PC-9 (cell line): Measurements from ENCODE around the gene MACROD1. TPM values are rescaled to one million over a fixed set of nuclear protein-coding genes. Genes with fewer than 3 reads are reported as not detected.

ENCODE experiments used
- BruUV-seq: library from RNA; stranded (reverse); fragments of 400-500 nt; replicated peaks from 2 replicates; lab custom pipeline; 2021; lab: Mats Ljungman, UMichigan
- CTCF ChIA-PET: fragments of 300-600 bp; sonication (Branson Sonifier 250); formaldehyde crosslinking; loops from one replicate; lab custom pipeline; 2022; ENCODE audit warnings: antibody characterized with exemption; lab: Charles Lee
- POLR2A ChIA-PET: fragments of 300-600 bp; sonication (Branson Sonifier 250); formaldehyde crosslinking; loops from one replicate; lab custom pipeline; 2022; ENCODE audit warnings: antibody characterized with exemption; ENCODE audit not compliant: unreplicated experiment; lab: Charles Lee
- DNase-seq, 2 experiments: peaks; one replicate each; pipeline versions ENCODE4 v3.0.0 to v3.0.0-alpha.2; 2015 to 2022; ENCODE audit warnings: mixed read lengths in 1 of 2
- H2AFZ ChIP-seq: fragments of 200-600 bp; sonication (generic); 2 replicates; pipeline ENCODE4 v1.8.1; 2017; ENCODE audit warnings: antibody characterized with exemption
- H3F3A ChIP-seq: fragments of 200-600 bp; sonication (generic); 2 replicates; pipeline ENCODE4 v1.8.1; 2017; ENCODE audit warnings: antibody characterized with exemption, mild to moderate bottlenecking, low read depth; ENCODE audit not compliant: insufficient read depth
- H3K27ac ChIP-seq: fragments of 200-600 bp; sonication (generic); 2 replicates; pipeline ENCODE4 v1.6.1; 2016; ENCODE audit warnings: mixed run types
- H3K27me3 ChIP-seq: fragments of 200-600 bp; sonication (generic); 2 replicates; pipeline ENCODE4 v1.6.1; 2016; ENCODE audit warnings: low read depth, mixed run types; ENCODE audit not compliant: insufficient read depth
- H3K36me3 ChIP-seq: fragments of 200-600 bp; sonication (generic); 2 replicates; pipeline ENCODE4 v1.6.1; 2016; ENCODE audit warnings: low read depth, mixed run types
- H3K4me1 ChIP-seq: fragments of 200-600 bp; sonication (generic); replicated peaks from 2 replicates; pipeline ENCODE4 v1.6.1; 2016; ENCODE audit warnings: mixed run types; ENCODE audit not compliant: insufficient read depth
- H3K4me2 ChIP-seq: fragments of 200-600 bp; sonication (generic); 2 replicates; pipeline ENCODE4 v1.6.1; 2017; ENCODE audit warnings: mixed run types
- H3K4me3 ChIP-seq: fragments of 200-600 bp; sonication (generic); 2 replicates; pipeline ENCODE4 v1.6.1; 2016; ENCODE audit warnings: mixed run types
- H3K79me2 ChIP-seq: fragments of 200-600 bp; sonication (generic); 2 replicates; pipeline ENCODE4 v1.6.1; 2017; ENCODE audit warnings: low read depth, mixed run types
- H3K9me2 ChIP-seq: fragments of 200-600 bp; sonication (generic); 2 replicates; pipeline ENCODE4 v1.8.1; 2017; ENCODE audit warnings: mild to moderate bottlenecking; ENCODE audit not compliant: insufficient read depth
- H3K9me3 ChIP-seq: fragments of 200-600 bp; sonication (generic); 2 replicates; pipeline ENCODE4 v1.8.1; 2016; ENCODE audit warnings: low read depth; ENCODE audit not compliant: insufficient read depth
- H4K20me1 ChIP-seq: fragments of 200-600 bp; sonication (generic); 2 replicates; pipeline ENCODE4 v1.8.1; 2017; ENCODE audit not compliant: insufficient read depth
- EZH2 ChIP-seq: fragments of 200-600 bp; sonication (generic); IDR thresholded peaks from 2 replicates; pipeline ENCODE4 v1.8.0; 2017; ENCODE audit warnings: antibody characterized with exemption, low read depth
- intact Hi-C: fragments of 100-400 bp; cut with micrococcal nuclease; formaldehyde crosslinking; loops from one replicate; pipeline ENCODE4 v1.10.0; 2022; ENCODE audit not compliant: unreplicated experiment
- total RNA-seq: library from RNA; stranded (reverse); gene quantifications from 2 replicates; pipeline ENCODE4 v1.2.3, GENCODE V29; 2021
- TF ChIP-seq, protein P1 (sequence below): fragments of 200-600 bp; sonication (generic); conservative IDR thresholded peaks from 2 replicates; pipeline ENCODE4 v1.6.1; 2017; ENCODE audit warnings: mixed run types, antibody characterized with exemption, mild to moderate bottlenecking, moderate library complexity

The MACROD1 gene
- total RNA-seq, 1 experiment from 2014 or later, result 41.0 TPM

DNA sequence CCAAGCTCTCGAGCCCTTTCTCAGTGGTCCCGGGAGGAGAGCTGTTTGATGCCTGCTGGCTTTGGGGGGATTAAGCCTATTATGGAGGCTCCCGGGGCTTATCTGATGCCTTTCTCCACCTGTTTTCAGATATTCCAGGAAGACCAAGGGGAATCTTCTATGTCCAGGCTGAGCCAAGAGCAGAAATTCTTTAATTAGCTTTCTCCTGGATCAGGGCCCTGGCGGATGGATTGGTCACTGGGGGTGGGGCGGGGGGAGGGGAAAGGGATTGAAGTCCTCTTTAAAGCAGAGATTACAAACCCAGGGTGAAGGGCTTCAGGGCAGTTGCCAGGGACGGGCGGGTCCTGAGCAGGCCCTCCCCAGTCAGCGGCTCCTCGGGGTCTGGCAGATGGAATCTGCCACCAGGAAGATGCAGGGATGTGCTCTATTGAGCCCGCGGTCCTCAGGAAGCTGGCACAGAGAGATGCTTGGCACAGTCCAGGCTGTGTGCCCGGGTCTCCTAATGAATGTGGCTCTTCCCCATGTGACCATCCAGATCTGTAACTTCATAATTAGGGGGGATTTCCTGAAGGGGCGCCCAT lies 33.6 kb downstream of the MACROD1 start:
- BruUV-seq, result no TSS peak
- Histone ChIP-seq H3K4me3 (no peak overlapping the region), H3F3A (no peaks in the 10 kb centered on the region), H3K9me3 (no peaks in the 10 kb centered on the region), H3K9me2 (no peaks in the 10 kb centered on the region), H3K79me2 (no peaks in the 10 kb centered on the region), H3K27me3 (no peaks in the 10 kb centered on the region), H4K20me1 (peaks cover 52% of the 10 kb centered on the region), H3K27ac (no peak overlapping the region), H3K36me3 (no peaks in the 10 kb centered on the region), H3K4me1 (no peaks in the 10 kb centered on the region), H2AFZ (no peak overlapping the region), H3K4me2 (no peak overlapping the region)
- no peak for TF ChIP-seq EZH2
- TF ChIP-seq, protein P1, sequence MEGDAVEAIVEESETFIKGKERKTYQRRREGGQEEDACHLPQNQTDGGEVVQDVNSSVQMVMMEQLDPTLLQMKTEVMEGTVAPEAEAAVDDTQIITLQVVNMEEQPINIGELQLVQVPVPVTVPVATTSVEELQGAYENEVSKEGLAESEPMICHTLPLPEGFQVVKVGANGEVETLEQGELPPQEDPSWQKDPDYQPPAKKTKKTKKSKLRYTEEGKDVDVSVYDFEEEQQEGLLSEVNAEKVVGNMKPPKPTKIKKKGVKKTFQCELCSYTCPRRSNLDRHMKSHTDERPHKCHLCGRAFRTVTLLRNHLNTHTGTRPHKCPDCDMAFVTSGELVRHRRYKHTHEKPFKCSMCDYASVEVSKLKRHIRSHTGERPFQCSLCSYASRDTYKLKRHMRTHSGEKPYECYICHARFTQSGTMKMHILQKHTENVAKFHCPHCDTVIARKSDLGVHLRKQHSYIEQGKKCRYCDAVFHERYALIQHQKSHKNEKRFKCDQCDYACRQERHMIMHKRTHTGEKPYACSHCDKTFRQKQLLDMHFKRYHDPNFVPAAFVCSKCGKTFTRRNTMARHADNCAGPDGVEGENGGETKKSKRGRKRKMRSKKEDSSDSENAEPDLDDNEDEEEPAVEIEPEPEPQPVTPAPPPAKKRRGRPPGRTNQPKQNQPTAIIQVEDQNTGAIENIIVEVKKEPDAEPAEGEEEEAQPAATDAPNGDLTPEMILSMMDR, result no peak
- POLR2A ChIA-PET, result no interaction called here
- no peak for DNase-seq
- CTCF ChIA-PET, result no interaction called here
- intact Hi-C loops, result no loop called here

DNA sequence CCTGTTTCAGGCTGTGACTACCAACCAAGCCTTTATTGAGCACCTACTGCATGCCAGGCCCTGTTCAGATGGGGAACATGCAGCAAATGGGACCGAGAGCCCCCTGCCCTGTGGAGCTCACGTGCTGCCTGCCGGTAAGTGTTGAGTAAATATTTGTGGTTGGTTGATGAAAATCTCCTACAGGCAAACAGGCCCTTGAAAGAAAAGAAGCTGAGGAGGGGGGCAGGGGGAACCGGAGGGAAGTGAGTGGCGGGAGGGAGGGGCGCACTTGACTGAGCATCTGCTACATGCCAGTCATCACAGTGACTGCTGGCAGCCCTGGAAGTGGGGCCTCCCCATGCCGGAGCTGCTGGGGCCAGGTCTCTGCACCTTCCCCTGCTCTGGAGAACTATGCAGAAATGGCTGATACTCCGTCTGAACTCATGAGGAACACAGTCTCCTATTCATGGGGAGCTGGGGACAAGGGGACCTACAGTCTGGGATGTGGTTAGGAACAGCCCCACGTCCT lies 34.2 kb downstream of the MACROD1 start:
- no peak overlapping the region for H3K4me2 ChIP-seq
- no peaks in the 10 kb centered on the region for H3K27me3 ChIP-seq
- ChIA-PET CTCF (interaction anchor here (0.6 kb wide), 1 partner anchor 866 kb away, joined by 6 read pairs; no protein-coding TSS in a partner anchor), POLR2A (interaction anchor here (0.5 kb wide), 1 partner anchor 342 kb away, joined by 4 read pairs; no protein-coding TSS in a partner anchor)
- TF ChIP-seq, protein P1, result no peak
- TF ChIP-seq EZH2, result no peak
- H3K9me2 ChIP-seq, result no peaks in the 10 kb centered on the region
- no peak overlapping the region for H2AFZ ChIP-seq
- H3K79me2 ChIP-seq, result no peaks in the 10 kb centered on the region
- no peaks in the 10 kb centered on the region for H3K9me3 ChIP-seq
- peaks cover 49% of the 10 kb centered on the region for H4K20me1 ChIP-seq
- H3K27ac ChIP-seq, result no peak overlapping the region
- intact Hi-C loops, result no loop called here
- no peaks in the 10 kb centered on the region for H3K36me3 ChIP-seq
- no peak overlapping the region for H3K4me3 ChIP-seq
- H3K4me1 ChIP-seq, result no peaks in the 10 kb centered on the region
- no peak for DNase-seq
- no TSS peak for BruUV-seq
- no peaks in the 10 kb centered on the region for H3F3A ChIP-seq

DNA sequence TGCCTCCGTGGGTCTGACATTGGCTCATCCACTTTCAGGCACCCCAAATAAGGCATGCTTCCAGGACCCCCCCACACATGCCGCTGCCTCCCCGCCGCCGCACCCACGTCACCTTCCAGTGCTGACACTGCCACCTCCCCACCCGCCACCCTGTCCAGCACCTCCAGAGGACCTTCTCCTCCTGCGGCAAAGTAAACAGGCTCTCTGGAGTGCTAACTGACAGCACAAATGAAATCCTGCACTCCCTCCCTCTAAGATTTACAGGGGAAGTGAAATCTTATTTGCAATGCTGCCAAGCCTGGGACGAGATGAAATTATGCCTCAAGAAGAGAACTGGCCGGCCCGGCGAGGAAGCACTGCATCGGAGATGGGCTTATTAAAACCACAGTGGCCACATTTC lies 35.3 kb downstream of the MACROD1 start:
- H3K4me1 ChIP-seq, result no peaks in the 10 kb centered on the region
- H3K27me3 ChIP-seq, result no peaks in the 10 kb centered on the region
- H3K9me2 ChIP-seq, result no peaks in the 10 kb centered on the region
- ChIA-PET POLR2A (no interaction called here), CTCF (no interaction called here)
- no peak overlapping the region for H3K4me2 ChIP-seq
- H3K36me3 ChIP-seq, result no peaks in the 10 kb centered on the region
- no TSS peak for BruUV-seq
- H3K9me3 ChIP-seq, result no peaks in the 10 kb centered on the region
- no peaks in the 10 kb centered on the region for H3F3A ChIP-seq
- no peaks in the 10 kb centered on the region for H3K79me2 ChIP-seq
- no peak for TF ChIP-seq EZH2
- TF ChIP-seq, protein P1, result no peak
- H4K20me1 ChIP-seq, result peaks cover 44% of the 10 kb centered on the region
- no peak overlapping the region for H3K27ac ChIP-seq
- no peak overlapping the region for H3K4me3 ChIP-seq
- no peak for DNase-seq
- intact Hi-C loops, result no loop called here
- no peak overlapping the region for H2AFZ ChIP-seq
